ENCODE results near the gene IRS2. TPM values are rescaled to one million over a fixed set of nuclear protein-coding genes. Genes with fewer than 3 reads are reported as not detected.

The IRS2 gene
- total RNA-seq, 2 experiments from 2014 or later: 2.8 TPM

GRCh38 chr13:109779876-109780510, 6.4 kb downstream of the IRS2 start:
- Mint-ChIP-seq H3K36me3 (ENCODE audit: low read depth) (peaks cover 3% of the 10 kb centered on the region), H3K4me3 (no peak overlapping the region), H3K4me1 (ENCODE audit: low read depth) (peaks cover 45% of the 10 kb centered on the region), H3K27me3 (no peaks in the 10 kb centered on the region), H3K9me3 (no peaks in the 10 kb centered on the region), H3K27ac (peak overlapping the region; percentile 80)
- intact Hi-C loops (cut with micrococcal nuclease): no loop called here
- ATAC-seq (no peak), DNase-seq (no peak)
- POLR2A ChIA-PET: interaction anchor here (1.0 kb wide), 1 partner anchor 22 kb away, joined by 3 read pairs; no protein-coding TSS in a partner anchor
- CTCF ChIA-PET: interaction anchor here (1.0 to 2.6 kb wide), 3 partner anchors 9 to 15 kb away, joined by 3 to 9 read pairs (median 4); no protein-coding TSS in a partner anchor
- no peak for TF ChIP-seq CTCF (IDR thresholded peaks at IDR 0.05)

GRCh38 chr13:109779074-109779473, 7.3 kb downstream of the IRS2 start:
- intact Hi-C loops (cut with micrococcal nuclease): no loop called here
- Mint-ChIP-seq H3K27me3 (no peaks in the 10 kb centered on the region), H3K4me3 (peak overlapping the region; percentile 62), H3K9me3 (no peaks in the 10 kb centered on the region), H3K36me3 (ENCODE audit: low read depth) (peaks cover 3% of the 10 kb centered on the region), H3K4me1 (ENCODE audit: low read depth) (peaks cover 45% of the 10 kb centered on the region), H3K27ac (peak overlapping the region; percentile 80)
- ATAC-seq (peak; percentile 90), DNase-seq (peak; percentile 75)
- ChIA-PET CTCF (interaction anchor here (1.6 to 2.6 kb wide), 2 partner anchors 12 to 14 kb away, joined by 4 to 9 read pairs; no protein-coding TSS in a partner anchor), POLR2A (no interaction called here)
- no peak for TF ChIP-seq CTCF (IDR thresholded peaks at IDR 0.05)

GRCh38 chr13:109778102-109778542, 8.3 kb downstream of the IRS2 start:
- intact Hi-C loops (cut with micrococcal nuclease): no loop called here
- Mint-ChIP-seq H3K27me3 (no peaks in the 10 kb centered on the region), H3K4me1 (ENCODE audit: low read depth) (peaks cover 53% of the 10 kb centered on the region), H3K9me3 (no peaks in the 10 kb centered on the region), H3K27ac (peak overlapping the region; percentile 15), H3K4me3 (peak overlapping the region; percentile 62), H3K36me3 (ENCODE audit: low read depth) (peaks cover 2% of the 10 kb centered on the region)
- peak; percentile 25 for DNase-seq
- no peak for TF ChIP-seq CTCF (IDR thresholded peaks at IDR 0.05)
- no peak for ATAC-seq
- CTCF ChIA-PET: no interaction called here
- POLR2A ChIA-PET: no interaction called here

GRCh38 chr13:109776575-109776974, 9.8 kb downstream of the IRS2 start:
- no peak for TF ChIP-seq CTCF (IDR thresholded peaks at IDR 0.05)
- Mint-ChIP-seq H3K9me3 (no peaks in the 10 kb centered on the region), H3K4me1 (ENCODE audit: low read depth) (peaks cover 53% of the 10 kb centered on the region), H3K27ac (no peak overlapping the region), H3K36me3 (ENCODE audit: low read depth) (no peaks in the 10 kb centered on the region), H3K27me3 (no peaks in the 10 kb centered on the region), H3K4me3 (no peak overlapping the region)
- ChIA-PET CTCF (no interaction called here), POLR2A (interaction anchor here (0.5 kb wide), 1 partner anchor 1141 kb away, joined by 3 read pairs; no protein-coding TSS in a partner anchor)
- no peak for DNase-seq
- intact Hi-C loops (cut with micrococcal nuclease): no loop called here
- ATAC-seq: peak; percentile 45

- DNase-seq: no peak
- Mint-ChIP-seq H3K4me3 (no peak overlapping the region), H3K27me3 (no peaks in the 10 kb centered on the region), H3K4me1 (ENCODE audit: low read depth) (peaks cover 36% of the 10 kb centered on the region), H3K27ac (no peak overlapping the region), H3K9me3 (no peaks in the 10 kb centered on the region), H3K36me3 (ENCODE audit: low read depth) (no peaks in the 10 kb centered on the region)
- POLR2A ChIA-PET: no interaction called here
- CTCF ChIA-PET: no interaction called here
- intact Hi-C loops (cut with micrococcal nuclease): no loop called here
- TF ChIP-seq CTCF (IDR thresholded peaks at IDR 0.05): no peak
- no peak for ATAC-seq
These were observed 12.6 kb downstream of the IRS2 start for GRCh38 chr13:109773786-109774185.

Measured in activated CD8-positive, alpha-beta T cell treated with anti-CD3 and anti-CD28 coated beads for 36 hours (primary cell).